Sigmoid colon (tissue), 4 donors: Measurements from ENCODE around the gene ADCY3.

Experiments used
- CTCF ChIP-seq, 4 experiments: fragments of 450-650 bp in 3 of 4; fragments of 200-600 bp in 1 of 4; IDR thresholded peaks; one replicate each; pipeline ENCODE4 v1.5.1; 2016 to 2019; ENCODE audit warnings: antibody characterized with exemption in 4 of 4, mild to moderate bottlenecking in 3 of 4, moderate library complexity in 2 of 4
- POLR2A ChIP-seq, 2 donors: fragments of 450-650 bp; IDR thresholded peaks; one replicate each; pipeline ENCODE4 v1.6.1; 2016; ENCODE audit warnings: antibody characterized with exemption in 2 of 2, mild to moderate bottlenecking in 2 of 2, moderate library complexity in 2 of 2
- POLR2AphosphoS5 ChIP-seq, 4 donors: sonication (generic); formaldehyde crosslinking; IDR thresholded peaks; one replicate each; pipeline ENCODE4 v1.6.1; 2017; ENCODE audit warnings: antibody characterized with exemption in 4 of 4

- no peak for TF ChIP-seq POLR2AphosphoS5 (IDR thresholded peaks at IDR 0.05)
- no peak for TF ChIP-seq CTCF (IDR thresholded peaks at IDR 0.05)
- no peak for TF ChIP-seq POLR2A (IDR thresholded peaks at IDR 0.05)
Observed at GRCh38 chr2:24878341-24878740, 41.7 kb downstream of the ADCY3 start.
